IMR-90 (cell line): ENCODE data around the gene TTC27. TPM values are rescaled to one million over a fixed set of nuclear protein-coding genes. Genes with fewer than 3 reads are reported as not detected.

Source experiments
- ATAC-seq: fragments of 200-7000 bp; cut with Tn5 transposase; 2 replicates; pipeline ENCODE4 v1.9.1; 2020; ENCODE audit warnings: low read depth, mild to moderate bottlenecking, moderate library complexity
- BruUV-seq: library from RNA; stranded (reverse); fragments of 400-500 nt; replicated peaks from 2 replicates; lab custom pipeline; 2021; lab: Mats Ljungman, UMichigan
- CTCF ChIA-PET: fragments of 300-600 bp; formaldehyde crosslinking; extraction: SDS; loops from one replicate; lab custom pipeline; 2021; ENCODE audit warnings: antibody characterized with exemption; lab: Yijun Ruan, JAX
- POLR2A ChIA-PET: fragments of 300-600 bp; sonication (Branson Sonifier 250); formaldehyde crosslinking; loops from one replicate; lab custom pipeline; 2022; ENCODE audit warnings: antibody characterized with exemption; ENCODE audit not compliant: unreplicated experiment; lab: Charles Lee
- DNase-seq: peaks from one replicate; pipeline ENCODE4 v3.0.0; 2013
- H2AFZ ChIP-seq: replicated peaks from 2 replicates; pipeline ENCODE3; 2013; ENCODE audit warnings: low read length, mild to moderate bottlenecking; ENCODE audit not compliant: poor library complexity
- H2AK5ac ChIP-seq: 2 replicates; pipeline ENCODE4 v1.6.1; 2013; ENCODE audit warnings: low read depth, low read length, inconsistent platforms
- H2AK9ac ChIP-seq: replicated peaks from 2 replicates; pipeline ENCODE3; 2013; ENCODE audit warnings: mild to moderate bottlenecking, low read depth, low read length, moderate library complexity; ENCODE audit not compliant: poor library complexity
- H2BK120ac ChIP-seq: 2 replicates; pipeline ENCODE4 v1.6.1; 2013; ENCODE audit warnings: low read depth, low read length, inconsistent platforms
- H2BK15ac ChIP-seq: 3 replicates; pipeline ENCODE4 v1.6.1; 2013; ENCODE audit warnings: low read depth, low read length, inconsistent platforms
- H2BK20ac ChIP-seq: 2 replicates; pipeline ENCODE4 v1.6.1; 2013; ENCODE audit warnings: low read depth, mild to moderate bottlenecking, inconsistent platforms, low read length, moderate library complexity
- H2BK5ac ChIP-seq: 2 replicates; pipeline ENCODE4 v1.6.1; 2013; ENCODE audit warnings: mild to moderate bottlenecking, low read depth, low read length, inconsistent platforms; ENCODE audit not compliant: poor library complexity, severe bottlenecking
- H3K14ac ChIP-seq: replicated peaks from 2 replicates; pipeline ENCODE4 v1.6.1; 2013; ENCODE audit warnings: low read depth, low read length, inconsistent platforms
- H3K18ac ChIP-seq: 2 replicates; pipeline ENCODE4 v1.6.1; 2013; ENCODE audit warnings: low read depth, low read length, control low read depth
- H3K23ac ChIP-seq: 2 replicates; pipeline ENCODE4 v1.6.1; 2013; ENCODE audit warnings: low read depth, low read length, inconsistent platforms
- H3K27ac ChIP-seq: 2 replicates; pipeline ENCODE4 v1.5.1; 2013; ENCODE audit warnings: mild to moderate bottlenecking, control low read depth, low read length; ENCODE audit not compliant: insufficient read depth
- H3K27me3 ChIP-seq: 2 replicates; pipeline ENCODE4 v1.6.1; 2013; ENCODE audit warnings: low read length; ENCODE audit not compliant: control insufficient read depth, insufficient read depth
- H3K36me3 ChIP-seq: 2 replicates; pipeline ENCODE4 v1.6.1; 2013; ENCODE audit warnings: low read length, mixed read lengths; ENCODE audit not compliant: control insufficient read depth, insufficient read depth
- H3K4ac ChIP-seq: 2 replicates; pipeline ENCODE4 v1.6.1; 2013; ENCODE audit warnings: low read depth, low read length, inconsistent platforms
- H3K4me1 ChIP-seq: 2 replicates; pipeline ENCODE4 v1.6.1; 2013; ENCODE audit warnings: low read length, mixed read lengths; ENCODE audit not compliant: control insufficient read depth, insufficient read depth
- H3K4me2 ChIP-seq: 2 replicates; pipeline ENCODE4 v1.6.1; 2013; ENCODE audit warnings: low read depth, mild to moderate bottlenecking, control low read depth, low read length, moderate library complexity
- H3K4me3 ChIP-seq: 2 replicates; pipeline ENCODE4 v1.5.1; 2013; ENCODE audit warnings: low read depth, mild to moderate bottlenecking, control low read depth, low read length, moderate library complexity; ENCODE audit not compliant: insufficient read depth
- H3K56ac ChIP-seq: 2 replicates; pipeline ENCODE4 v1.6.1; 2013; ENCODE audit warnings: low read length, inconsistent platforms; ENCODE audit not compliant: insufficient read depth; ENCODE audit errors: extremely low read depth
- H3K79me1 ChIP-seq, 2 experiments: 2 replicates each; pipeline ENCODE4 v1.6.1; 2013; ENCODE audit warnings: low read length in 2 of 2, inconsistent platforms in 1 of 2, low read depth in 1 of 2
- H3K9ac ChIP-seq: 2 replicates; pipeline ENCODE4 v1.6.1; 2013; ENCODE audit warnings: low read depth, low read length, control low read depth
- H3K9me1 ChIP-seq: 2 replicates; pipeline ENCODE4 v1.6.1; 2013; ENCODE audit warnings: low read length, inconsistent platforms; ENCODE audit not compliant: insufficient read depth
- H3K9me3 ChIP-seq: 2 replicates; pipeline ENCODE4 v1.6.1; 2013; ENCODE audit warnings: low read length; ENCODE audit not compliant: control insufficient read depth, insufficient read depth
- H4K20me1 ChIP-seq: 2 replicates; pipeline ENCODE4 v1.6.1; 2013; ENCODE audit warnings: low read length, inconsistent platforms; ENCODE audit not compliant: insufficient read depth
- H4K5ac ChIP-seq: 2 replicates; pipeline ENCODE4 v1.6.1; 2013; ENCODE audit warnings: mild to moderate bottlenecking, low read depth, low read length, control low read depth
- H4K8ac ChIP-seq, 2 experiments: 2 replicates each; pipeline ENCODE4 v1.6.1; 2013; ENCODE audit warnings: low read depth in 2 of 2, low read length in 2 of 2, control low read depth in 1 of 2, inconsistent platforms in 1 of 2
- H4K91ac ChIP-seq: 2 replicates; pipeline ENCODE4 v1.6.1; 2013; ENCODE audit warnings: low read depth, low read length, inconsistent platforms; ENCODE audit not compliant: insufficient read depth
- BHLHE40 ChIP-seq: fragments of 150-350 bp; IDR thresholded peaks from 2 replicates; pipeline ENCODE4 v1.6.1; 2016; ENCODE audit warnings: mild to moderate bottlenecking, low read depth, low read length
- CHD1 ChIP-seq: IDR thresholded peaks from 2 replicates; pipeline ENCODE4 v1.6.1; 2012; ENCODE audit warnings: low read depth, low read length, improper control_type of control experiment
- CTCF ChIP-seq: conservative IDR thresholded peaks from 2 replicates; pipeline ENCODE4 v1.5.1; 2012; ENCODE audit warnings: mild to moderate bottlenecking, low read depth, low read length, improper control_type of control experiment
- ELK1 ChIP-seq: fragments of 150-350 bp; IDR thresholded peaks from 2 replicates; pipeline ENCODE4 v1.6.1; 2016; ENCODE audit warnings: low read depth, mild to moderate bottlenecking, low read length, moderate library complexity, borderline replicate concordance
- FOS ChIP-seq: fragments of 150-350 bp; IDR thresholded peaks from 2 replicates; pipeline ENCODE4 v1.6.1; 2016; ENCODE audit warnings: low read depth, low read length
- MAFK ChIP-seq: IDR thresholded peaks from 2 replicates; pipeline ENCODE4 v1.6.1; 2012; ENCODE audit warnings: low read depth, low read length, improper control_type of control experiment
- MAZ ChIP-seq: IDR thresholded peaks from 2 replicates; pipeline ENCODE4 v1.6.1; 2012; ENCODE audit warnings: low read depth, mild to moderate bottlenecking, low read length, improper control_type of control experiment, moderate library complexity, borderline replicate concordance
- MXI1 ChIP-seq: IDR thresholded peaks from 2 replicates; pipeline ENCODE4 v1.6.1; 2012; ENCODE audit warnings: low read depth, mild to moderate bottlenecking, low read length, moderate library complexity, borderline replicate concordance
- NFE2L2 ChIP-seq: fragments of 150-350 bp; IDR thresholded peaks from 2 replicates; pipeline ENCODE4 v1.6.1; 2016; ENCODE audit warnings: low read depth, mild to moderate bottlenecking, low read length
- RFX5 ChIP-seq: IDR thresholded peaks from 2 replicates; pipeline ENCODE4 v1.8.0; 2012; ENCODE audit warnings: low read depth, mild to moderate bottlenecking, low read length, moderate library complexity
- SMC3 ChIP-seq: fragments of 150-350 bp; IDR thresholded peaks from 2 replicates; pipeline ENCODE4 v1.6.1; 2016; ENCODE audit warnings: low read depth, mild to moderate bottlenecking, antibody characterized with exemption, low read length, moderate library complexity
- USF2 ChIP-seq: fragments of 150-350 bp; IDR thresholded peaks from 2 replicates; pipeline ENCODE4 v1.6.1; 2017; ENCODE audit warnings: mild to moderate bottlenecking, antibody characterized with exemption, low read length, low read depth
- WGBS, 2 experiments: methylation state at CpG; one replicate each; pipeline versions ENCODE4 v1.1.5 to v1.1.7; 2013; ENCODE audit warnings: missing lambda C conversion rate in 2 of 2; ENCODE audit not compliant: insufficient read length in 1 of 2; ENCODE audit errors: extremely low coverage in 2 of 2; 5-methylcytosine and 5-hydroxymethylcytosine counted together
- dilution Hi-C: fragments of 300-500 bp; cut with HindIII; formaldehyde crosslinking; loops from one replicate; pipeline ENCODE4 v1.14.3; 2018; ENCODE audit warnings: low sequenced_read_pairs; ENCODE audit not compliant: unreplicated experiment
- in situ Hi-C: fragments of 300-500 bp; cut with MboI; formaldehyde crosslinking; loops from 3 replicates; pipeline ENCODE4 v1.14.3; 2019; ENCODE audit warnings: low sequenced_read_pairs, inconsistent platforms, mixed read lengths
- intact Hi-C: fragments of 100-400 bp; cut with micrococcal nuclease; formaldehyde crosslinking; loops from 2 replicates; pipeline ENCODE4 v1.10.0; 2022
- polyA plus RNA-seq, 3 experiments: library from polyadenylated mRNA; depleted of rRNA; stranded (reverse); fragments of >200 nt; gene quantifications; 2 replicates each; pipeline ENCODE4 v1.2.3, GENCODE V29; 2012; ENCODE audit warnings: low replicate concordance in 1 of 3
- total RNA-seq: library from RNA; depleted of rRNA; stranded (reverse); fragments of >200 nt; gene quantifications from 2 replicates; pipeline ENCODE4 v1.2.3, GENCODE V29; 2012

The TTC27 gene
- total and polyA plus RNA-seq, 2 of the 4 experiments (the other 2 are of a cell fraction): 12.7 to 30.5 TPM

GRCh38 chr2:32732912-32733472 is 105.1 kb downstream of the TTC27 start:
- Histone ChIP-seq H3K56ac (no peak overlapping the region), H3K4me3 (no peak overlapping the region), H3K9me3 (no peaks in the 10 kb centered on the region), H4K8ac (no peak overlapping the region), H3K23ac (no peak overlapping the region), H4K5ac (no peak overlapping the region), H4K20me1 (no peaks in the 10 kb centered on the region), H2BK120ac (no peak overlapping the region), H2AFZ (no peak overlapping the region), H3K14ac (no peak overlapping the region), H3K4me2 (no peak overlapping the region), H3K18ac (no peak overlapping the region), H3K79me1 (peaks cover 0 to 4% of the 10 kb centered on the region in 2 experiments; a peak in 1 of 4 replicates), H2BK5ac (no peak overlapping the region), H3K4me1 (no peaks in the 10 kb centered on the region), H3K9me1 (peaks cover 4% of the 10 kb centered on the region), H4K91ac (no peak overlapping the region), H2AK5ac (no peak overlapping the region), H3K4ac (no peak overlapping the region), H3K27ac (no peak overlapping the region), H2BK20ac (no peak overlapping the region), H3K27me3 (no peaks in the 10 kb centered on the region), H2BK15ac (no peak overlapping the region), H3K36me3 (peaks cover 4% of the 10 kb centered on the region; the same call in 1 of the 2 replicates), H2AK9ac (peak overlapping the region; percentile 33), H3K9ac (no peak overlapping the region)
- ChIA-PET CTCF (interaction anchor here (0.5 to 0.7 kb wide), 2 partner anchors 9 to 684 kb away, joined by 4 read pairs; no protein-coding TSS in a partner anchor), POLR2A (no interaction called here)
- intact Hi-C loops: no loop called here
- in situ Hi-C loops: no loop called here
- DNase-seq (peak; percentile 23), ATAC-seq (no peak)
- WGBS, 2 experiments: 100% methylated on average over 2 of the region's 2 CpGs; no CpG with 5 or more reads in 1 of the 2 experiments
- dilution Hi-C loops: no loop called here
- no peak for TF ChIP-seq NFE2L2
- TF ChIP-seq CTCF: no peak
- no peak for TF ChIP-seq SMC3
- no peak for TF ChIP-seq CHD1
- TF ChIP-seq MXI1: no peak
- no peak for TF ChIP-seq FOS
- TF ChIP-seq ELK1: no peak
- no peak for TF ChIP-seq MAFK
- no peak for TF ChIP-seq BHLHE40
- no peak for TF ChIP-seq MAZ
- no peak for TF ChIP-seq USF2
- TF ChIP-seq RFX5: no peak
- BruUV-seq: no TSS peak
